Epithelial cell of esophagus (primary cell): Measurements from ENCODE around the gene CHRND.

Experiments used
- DNase-seq: peaks from one replicate; pipeline ENCODE4 v3.0.0; 2010; ENCODE audit warnings: low read depth
- H3K4me3 ChIP-seq: 2 replicates; pipeline ENCODE4 v1.5.1; 2011; ENCODE audit warnings: mild to moderate bottlenecking, low read length, control low read depth
- TF ChIP-seq, protein P1 (sequence below): IDR thresholded peaks from 2 replicates; pipeline ENCODE4 v1.5.1; 2011; ENCODE audit warnings: low read depth, mild to moderate bottlenecking, low read length, control low read depth, inconsistent platforms; ENCODE audit not compliant: insufficient read depth; ENCODE audit errors: missing control alignments

Gene CHRND

DNA sequence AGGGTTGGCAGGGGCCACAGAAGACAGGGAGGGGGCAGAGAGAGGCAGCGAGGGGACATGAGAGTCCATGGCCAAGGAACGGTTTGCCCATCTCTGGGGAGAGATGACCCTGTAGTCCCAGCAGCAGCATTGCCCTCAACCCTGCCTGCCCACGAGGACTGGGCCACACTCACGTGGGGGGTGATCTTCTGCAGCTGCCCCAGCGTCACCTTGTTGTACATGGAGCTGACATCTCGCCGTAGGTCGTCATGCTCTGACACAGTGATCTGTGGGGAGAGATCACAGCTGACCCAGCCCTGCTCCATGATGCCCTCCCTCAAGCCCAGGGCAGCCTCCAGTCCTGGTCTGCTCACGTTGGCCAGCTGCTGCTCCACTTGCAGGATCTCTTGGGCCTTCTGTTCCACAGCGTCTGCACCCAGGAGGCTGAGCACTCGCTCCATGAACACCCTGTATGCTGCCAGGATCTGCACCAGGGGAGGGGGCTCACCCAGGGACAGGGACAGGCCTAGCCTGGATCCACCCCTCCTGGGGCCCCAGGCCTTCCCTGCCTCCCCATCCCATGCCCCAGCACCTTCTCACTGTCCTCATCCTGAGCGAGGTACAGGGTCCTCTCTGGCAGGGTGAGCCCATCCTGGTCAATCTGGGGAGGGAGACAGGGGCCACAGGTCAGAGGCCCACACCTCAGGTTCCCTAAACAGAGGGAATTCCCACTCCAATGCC is 41.2 kb upstream of the CHRND start:
- no peak overlapping the region for H3K4me3 ChIP-seq
- no peak for DNase-seq

DNA sequence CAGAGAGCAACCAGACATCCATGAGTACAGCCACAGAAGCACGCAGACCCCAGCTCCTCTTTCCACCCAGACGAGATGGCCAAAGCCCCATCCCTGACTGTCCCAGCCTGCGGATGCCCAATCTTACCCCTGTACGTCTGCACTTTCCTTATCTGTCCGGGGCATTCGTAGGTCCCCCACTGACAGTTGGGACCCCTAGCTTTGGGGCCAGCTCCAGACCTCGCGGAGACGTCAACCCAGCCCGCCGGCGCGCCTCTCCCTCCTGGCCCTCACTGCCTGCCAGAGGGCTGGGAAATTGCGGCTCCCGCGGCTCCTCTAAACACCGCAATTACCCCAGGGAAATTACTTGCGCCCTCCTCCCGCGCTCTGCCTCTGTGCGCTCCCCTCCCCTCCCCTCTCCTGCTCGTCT is 40.6 kb upstream of the CHRND start:
- TF ChIP-seq, protein P1, sequence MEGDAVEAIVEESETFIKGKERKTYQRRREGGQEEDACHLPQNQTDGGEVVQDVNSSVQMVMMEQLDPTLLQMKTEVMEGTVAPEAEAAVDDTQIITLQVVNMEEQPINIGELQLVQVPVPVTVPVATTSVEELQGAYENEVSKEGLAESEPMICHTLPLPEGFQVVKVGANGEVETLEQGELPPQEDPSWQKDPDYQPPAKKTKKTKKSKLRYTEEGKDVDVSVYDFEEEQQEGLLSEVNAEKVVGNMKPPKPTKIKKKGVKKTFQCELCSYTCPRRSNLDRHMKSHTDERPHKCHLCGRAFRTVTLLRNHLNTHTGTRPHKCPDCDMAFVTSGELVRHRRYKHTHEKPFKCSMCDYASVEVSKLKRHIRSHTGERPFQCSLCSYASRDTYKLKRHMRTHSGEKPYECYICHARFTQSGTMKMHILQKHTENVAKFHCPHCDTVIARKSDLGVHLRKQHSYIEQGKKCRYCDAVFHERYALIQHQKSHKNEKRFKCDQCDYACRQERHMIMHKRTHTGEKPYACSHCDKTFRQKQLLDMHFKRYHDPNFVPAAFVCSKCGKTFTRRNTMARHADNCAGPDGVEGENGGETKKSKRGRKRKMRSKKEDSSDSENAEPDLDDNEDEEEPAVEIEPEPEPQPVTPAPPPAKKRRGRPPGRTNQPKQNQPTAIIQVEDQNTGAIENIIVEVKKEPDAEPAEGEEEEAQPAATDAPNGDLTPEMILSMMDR, result no peak
- no peak for DNase-seq
- H3K4me3 ChIP-seq, result no peak overlapping the region

More for the DNA sequence above, 41.2 kb upstream of the CHRND start:
- TF ChIP-seq, protein P1, result no peak

- DNase-seq, result no peak
- TF ChIP-seq, protein P1, result no peak
- H3K4me3 ChIP-seq, result no peak overlapping the region
Measured at GRCh38 chr2:232485757-232486557, 40.0 kb upstream of the CHRND start.

GRCh38 chr2:232486558-232487384 is 39.2 kb upstream of the CHRND start:
- no peak for DNase-seq
- TF ChIP-seq, protein P1, result no peak
- H3K4me3 ChIP-seq, result no peak overlapping the region

- H3K4me3 ChIP-seq, result no peak within 1 kb of the TSS
- no peak for DNase-seq
- TF ChIP-seq, protein P1, result no peak
Measured at GRCh38 chr2:232487385-232488096, 38.4 kb upstream of the CHRND start, which contains the start of gene ECEL1. Gene ECEL1 (minus strand): TSS chr2:232487834. CDS start chr2:232486653, 1,181 bp downstream.

- TF ChIP-seq, protein P1, result no peak
- H3K4me3 ChIP-seq, result no peak overlapping the region
- DNase-seq, result no peak
Measured at GRCh38 chr2:232488097-232488711, 37.8 kb upstream of the CHRND start.
